Astrocyte of the cerebellum (primary cell): ENCODE data around the gene DEFB124.
"Not testable (repeated sequence)": the region's sequence is repeated elsewhere in the genome, so short reads cannot be mapped to it uniquely, and the experiment has no call there.

Experiments used
- DNase-seq: peaks from one replicate; pipeline ENCODE4 v3.0.0-alpha.2; 2011; ENCODE audit warnings: low read depth
- H3K4me3 ChIP-seq: 2 replicates; pipeline ENCODE4 v1.5.1; 2011; ENCODE audit warnings: mild to moderate bottlenecking, low read depth, low read length, moderate library complexity
- CTCF ChIP-seq: IDR thresholded peaks from 2 replicates; pipeline ENCODE4 v1.5.1; 2012; ENCODE audit warnings: low read length, low read depth, moderate library complexity, mild to moderate bottlenecking; ENCODE audit errors: missing control alignments
- in situ Hi-C: cut with HindIII; loops from 2 replicates; pipeline ENCODE4 v1.10.0; 2017; ENCODE audit warnings: low sequenced_read_pairs

DEFB124 gene

GRCh38 chr20:31474097-31474436 lies 860 bp downstream of the DEFB124 start:
- TF ChIP-seq CTCF = no peak
- DNase-seq = no peak
- H3K4me3 ChIP-seq = no peak overlapping the region
- in situ Hi-C loops = no loop called here

- H3K4me3 ChIP-seq = no peak overlapping the region
- in situ Hi-C loops = no loop called here
- TF ChIP-seq CTCF = no peak
- DNase-seq = no peak
Measured at GRCh38 chr20:31473331-31474096, 1.4 kb downstream of the DEFB124 start.

- no peak for DNase-seq
- no peak overlapping the region for H3K4me3 ChIP-seq
- no peak for TF ChIP-seq CTCF
- in situ Hi-C loops = no loop called here
Measured at GRCh38 chr20:31472395-31473330, 2.3 kb downstream of the DEFB124 start.

- H3K4me3 ChIP-seq, in situ Hi-C loops, DNase-seq: not testable (repeated sequence)
Measured at GRCh38 chr20:31470946-31471345, 4.0 kb downstream of the DEFB124 start.

GRCh38 chr20:31454361-31454760 lies 20.6 kb downstream of the DEFB124 start:
- no peak overlapping the region for H3K4me3 ChIP-seq

GRCh38 chr20:31452575-31452974 lies 22.4 kb downstream of the DEFB124 start:
- H3K4me3 ChIP-seq = no peak overlapping the region
- in situ Hi-C loops = no loop called here
- DNase-seq = no peak
- no peak for TF ChIP-seq CTCF

More at GRCh38 chr20:31454361-31454760, 20.6 kb downstream of the DEFB124 start:
- TF ChIP-seq CTCF = no peak
- in situ Hi-C loops = no loop called here
- no peak for DNase-seq
